ENCODE measurements around the gene PLEKHH2.

DNA sequence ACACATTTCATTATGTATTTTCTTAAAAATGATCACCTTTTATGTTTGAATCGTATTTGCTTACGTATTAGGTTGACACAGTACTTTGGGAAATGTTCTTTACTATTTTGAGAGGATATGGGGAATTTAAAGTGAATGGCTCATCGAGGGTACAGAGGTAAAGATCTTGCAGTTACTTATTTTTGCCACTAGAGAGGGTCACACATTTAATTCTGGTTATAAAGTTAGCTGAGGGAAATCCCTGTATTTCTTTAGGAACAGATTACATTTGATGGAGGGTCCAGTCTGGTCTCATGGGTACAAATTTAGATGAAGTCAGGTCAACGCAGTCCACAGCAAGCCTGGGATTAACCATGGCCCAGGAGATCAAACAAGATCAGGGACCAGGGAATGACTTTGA is 161.2 kb downstream of the PLEKHH2 start:
- TF ChIP-seq EZH2 (IDR thresholded peaks at IDR 0.05; ENCODE audit: borderline replicate concordance, low read depth, low read length, severe bottlenecking): no peak
- TF ChIP-seq, protein P1, sequence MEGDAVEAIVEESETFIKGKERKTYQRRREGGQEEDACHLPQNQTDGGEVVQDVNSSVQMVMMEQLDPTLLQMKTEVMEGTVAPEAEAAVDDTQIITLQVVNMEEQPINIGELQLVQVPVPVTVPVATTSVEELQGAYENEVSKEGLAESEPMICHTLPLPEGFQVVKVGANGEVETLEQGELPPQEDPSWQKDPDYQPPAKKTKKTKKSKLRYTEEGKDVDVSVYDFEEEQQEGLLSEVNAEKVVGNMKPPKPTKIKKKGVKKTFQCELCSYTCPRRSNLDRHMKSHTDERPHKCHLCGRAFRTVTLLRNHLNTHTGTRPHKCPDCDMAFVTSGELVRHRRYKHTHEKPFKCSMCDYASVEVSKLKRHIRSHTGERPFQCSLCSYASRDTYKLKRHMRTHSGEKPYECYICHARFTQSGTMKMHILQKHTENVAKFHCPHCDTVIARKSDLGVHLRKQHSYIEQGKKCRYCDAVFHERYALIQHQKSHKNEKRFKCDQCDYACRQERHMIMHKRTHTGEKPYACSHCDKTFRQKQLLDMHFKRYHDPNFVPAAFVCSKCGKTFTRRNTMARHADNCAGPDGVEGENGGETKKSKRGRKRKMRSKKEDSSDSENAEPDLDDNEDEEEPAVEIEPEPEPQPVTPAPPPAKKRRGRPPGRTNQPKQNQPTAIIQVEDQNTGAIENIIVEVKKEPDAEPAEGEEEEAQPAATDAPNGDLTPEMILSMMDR (IDR thresholded peaks at IDR 0.05; ENCODE audit: borderline replicate concordance, extremely low read depth, low read length, poor library complexity, severe bottlenecking): peak; percentile 43

Data from DND-41 (cell line).